ENCODE results near the gene ARSI.

ARSI gene

GRCh38 chr5:150341989-150342388 lies 39.3 kb upstream of the ARSI start:
- H3K27ac ChIP-seq (ENCODE audit: poor library complexity, severe bottlenecking) = no peak overlapping the region
- no peaks in the 10 kb centered on the region for H3K4me1 ChIP-seq (ENCODE audit: insufficient read depth, poor library complexity, severe bottlenecking)
- no peaks in the 10 kb centered on the region for H3K36me3 ChIP-seq (ENCODE audit: low read depth)
- no peak for ATAC-seq (ENCODE audit: low read depth)
- TF ChIP-seq CTCF (IDR thresholded peaks at IDR 0.05; ENCODE audit: poor library complexity, severe bottlenecking) = no peak
- H3K27me3 ChIP-seq (ENCODE audit: insufficient read depth, poor library complexity, severe bottlenecking) = no peaks in the 10 kb centered on the region
- no peak for DNase-seq (ENCODE audit: low spot score)
- no peak overlapping the region for H3K4me3 ChIP-seq (ENCODE audit: severe bottlenecking)
- no peaks in the 10 kb centered on the region for H3K9me3 ChIP-seq (ENCODE audit: severe bottlenecking)

DNA sequence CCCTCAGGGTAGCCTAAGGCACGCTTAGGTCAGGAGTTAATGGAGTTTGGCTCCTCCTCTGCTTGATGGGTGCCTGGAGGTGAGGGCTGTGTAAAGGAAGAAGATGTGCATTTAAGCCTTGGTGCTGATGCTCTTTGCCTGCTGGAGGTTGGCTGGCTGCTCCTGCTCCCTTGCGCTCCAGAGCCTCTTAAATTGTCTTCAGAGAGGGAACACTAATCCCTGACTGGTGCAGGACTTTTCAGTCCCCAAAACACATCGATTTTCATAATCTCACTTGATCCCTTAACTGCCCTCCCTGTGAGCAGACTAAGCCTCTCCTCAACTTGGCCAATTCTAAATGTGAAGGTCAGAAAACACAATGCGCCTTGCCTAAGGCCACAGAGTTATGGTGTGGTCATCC lies 38.6 kb upstream of the ARSI start:
- H3K27me3 ChIP-seq (ENCODE audit: insufficient read depth, poor library complexity, severe bottlenecking) = no peaks in the 10 kb centered on the region
- no peaks in the 10 kb centered on the region for H3K4me1 ChIP-seq (ENCODE audit: insufficient read depth, poor library complexity, severe bottlenecking)
- no peaks in the 10 kb centered on the region for H3K9me3 ChIP-seq (ENCODE audit: severe bottlenecking)
- DNase-seq (ENCODE audit: low spot score) (no peak), ATAC-seq (ENCODE audit: low read depth) (no peak)
- no peak overlapping the region for H3K4me3 ChIP-seq (ENCODE audit: severe bottlenecking)
- no peak for TF ChIP-seq CTCF (IDR thresholded peaks at IDR 0.05; ENCODE audit: poor library complexity, severe bottlenecking)
- H3K36me3 ChIP-seq (ENCODE audit: low read depth) = no peaks in the 10 kb centered on the region
- no peak overlapping the region for H3K27ac ChIP-seq (ENCODE audit: poor library complexity, severe bottlenecking)

- H3K36me3 ChIP-seq (ENCODE audit: low read depth) = no peaks in the 10 kb centered on the region
- H3K4me1 ChIP-seq (ENCODE audit: insufficient read depth, poor library complexity, severe bottlenecking) = no peaks in the 10 kb centered on the region
- DNase-seq (ENCODE audit: low spot score) (no peak), ATAC-seq (ENCODE audit: low read depth) (no peak)
- no peaks in the 10 kb centered on the region for H3K27me3 ChIP-seq (ENCODE audit: insufficient read depth, poor library complexity, severe bottlenecking)
- H3K9me3 ChIP-seq (ENCODE audit: severe bottlenecking) = no peaks in the 10 kb centered on the region
- no peak overlapping the region for H3K4me3 ChIP-seq (ENCODE audit: severe bottlenecking)
- no peak overlapping the region for H3K27ac ChIP-seq (ENCODE audit: poor library complexity, severe bottlenecking)
- TF ChIP-seq CTCF (IDR thresholded peaks at IDR 0.05; ENCODE audit: poor library complexity, severe bottlenecking) = no peak
These were observed 38.0 kb upstream of the ARSI start for GRCh38 chr5:150340614-150341255.

- Histone ChIP-seq H3K4me3 (ENCODE audit: severe bottlenecking) (no peak overlapping the region), H3K4me1 (ENCODE audit: insufficient read depth, poor library complexity, severe bottlenecking) (no peaks in the 10 kb centered on the region), H3K36me3 (ENCODE audit: low read depth) (no peaks in the 10 kb centered on the region), H3K9me3 (ENCODE audit: severe bottlenecking) (no peaks in the 10 kb centered on the region), H3K27me3 (ENCODE audit: insufficient read depth, poor library complexity, severe bottlenecking) (no peaks in the 10 kb centered on the region), H3K27ac (ENCODE audit: poor library complexity, severe bottlenecking) (no peak overlapping the region)
- no peak for ATAC-seq (ENCODE audit: low read depth)
- no peak for DNase-seq (ENCODE audit: low spot score)
- no peak for TF ChIP-seq CTCF (IDR thresholded peaks at IDR 0.05; ENCODE audit: poor library complexity, severe bottlenecking)
These were observed 37.1 kb upstream of the ARSI start for GRCh38 chr5:150339841-150340240.

DNA sequence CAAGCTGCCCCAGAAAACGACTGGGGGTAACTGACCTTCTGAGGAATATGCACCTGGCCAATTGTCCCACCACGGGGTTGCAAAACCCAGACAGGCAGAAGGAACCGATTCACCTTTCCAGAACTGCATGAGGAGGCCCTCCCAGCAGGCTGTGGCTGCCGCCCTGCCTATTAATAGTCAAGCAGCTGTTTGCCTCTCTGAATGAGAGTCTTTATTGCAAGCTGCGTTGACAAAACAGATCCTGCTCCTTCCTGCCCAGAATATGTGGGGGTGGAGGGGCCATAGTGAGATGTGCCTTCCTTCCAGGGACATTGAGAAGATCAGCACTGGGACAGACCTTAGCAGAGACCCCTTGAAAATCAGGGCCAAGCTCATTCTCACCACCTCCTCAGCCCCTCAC lies 36.5 kb upstream of the ARSI start:
- no peak for ATAC-seq (ENCODE audit: low read depth)

More for the DNA sequence above, 36.5 kb upstream of the ARSI start:
- no peaks in the 10 kb centered on the region for H3K27me3 ChIP-seq (ENCODE audit: insufficient read depth, poor library complexity, severe bottlenecking)
- H3K36me3 ChIP-seq (ENCODE audit: low read depth) = no peaks in the 10 kb centered on the region
- TF ChIP-seq CTCF (IDR thresholded peaks at IDR 0.05; ENCODE audit: poor library complexity, severe bottlenecking) = no peak
- H3K9me3 ChIP-seq (ENCODE audit: severe bottlenecking) = no peaks in the 10 kb centered on the region
- no peak overlapping the region for H3K4me3 ChIP-seq (ENCODE audit: severe bottlenecking)
- no peak overlapping the region for H3K27ac ChIP-seq (ENCODE audit: poor library complexity, severe bottlenecking)
- DNase-seq (ENCODE audit: low spot score) = no peak
- no peaks in the 10 kb centered on the region for H3K4me1 ChIP-seq (ENCODE audit: insufficient read depth, poor library complexity, severe bottlenecking)
